ENCODE measurements around the gene EID2B.
A peak's percentile ranks its signal among the peaks of the same experiment; 100 is the strongest.

The EID2B gene, protein sequence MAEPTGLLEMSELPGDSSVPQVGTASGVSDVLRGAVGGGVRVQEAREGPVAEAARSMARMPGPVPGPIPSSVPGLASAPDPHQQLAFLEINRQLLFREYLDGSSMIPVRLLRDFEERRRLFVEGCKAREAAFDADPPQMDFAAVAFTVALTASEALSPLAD

DNA sequence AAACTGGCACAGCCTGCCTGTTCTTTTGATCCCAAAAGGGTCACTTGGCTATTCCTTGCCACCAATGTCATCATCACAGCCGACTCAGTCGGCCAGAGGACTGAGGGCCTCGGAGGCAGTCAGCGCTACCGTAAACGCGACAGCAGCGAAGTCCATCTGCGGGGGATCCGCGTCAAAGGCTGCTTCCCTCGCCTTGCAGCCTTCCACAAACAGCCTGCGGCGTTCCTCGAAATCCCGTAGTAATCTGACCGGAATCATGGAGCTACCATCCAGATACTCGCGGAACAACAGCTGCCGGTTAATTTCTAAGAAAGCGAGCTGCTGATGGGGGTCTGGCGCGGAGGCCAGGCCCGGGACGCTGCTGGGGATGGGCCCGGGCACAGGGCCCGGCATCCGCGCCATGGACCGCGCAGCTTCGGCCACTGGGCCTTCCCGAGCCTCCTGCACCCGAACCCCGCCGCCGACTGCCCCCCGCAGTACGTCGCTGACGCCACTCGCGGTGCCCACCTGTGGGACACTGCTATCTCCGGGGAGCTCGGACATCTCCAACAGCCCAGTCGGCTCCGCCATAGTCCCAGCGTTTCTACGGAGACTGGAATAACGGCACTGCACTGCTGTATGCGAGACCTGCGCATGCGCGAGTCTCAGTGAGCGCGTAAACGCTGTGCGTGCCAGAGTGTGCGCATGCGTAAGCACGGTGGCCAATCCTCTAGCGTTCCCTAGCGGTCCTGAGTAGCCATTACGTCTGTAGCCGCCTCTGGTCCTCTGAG lies at the start of gene EID2B:
Gene EID2B, minus strand, starts transcription at position 620 of the 770 bp plus-strand sequence. Its CDS starts 50 bp downstream, at position 570.
- DNase-seq (ENCODE audit: low read depth, low spot score) = peak; percentile 41
- no peak within 1 kb of the TSS for H3K27ac ChIP-seq

DNA sequence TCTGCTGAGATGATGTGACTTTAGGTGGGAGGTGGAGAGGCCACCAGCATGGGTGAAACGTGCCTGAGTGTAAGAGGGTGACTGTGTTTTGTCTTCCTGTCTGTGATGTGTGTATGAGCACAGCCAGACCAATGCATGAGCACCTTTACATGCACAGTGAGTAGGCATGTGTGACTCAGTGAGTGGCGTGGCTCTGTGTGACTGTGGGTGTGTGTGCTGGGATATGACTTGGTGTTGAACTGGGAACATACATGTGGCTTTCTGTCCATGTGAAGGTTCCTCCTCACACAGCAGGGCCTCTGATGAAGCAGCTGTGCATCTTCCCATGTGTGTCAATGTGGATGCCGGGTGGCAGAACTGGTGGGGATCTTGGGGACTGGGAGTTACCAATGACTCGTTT lies 49.8 kb upstream of the EID2B start:
- no peak for DNase-seq (ENCODE audit: low read depth, low spot score)
- no peak overlapping the region for H3K27ac ChIP-seq

DNA sequence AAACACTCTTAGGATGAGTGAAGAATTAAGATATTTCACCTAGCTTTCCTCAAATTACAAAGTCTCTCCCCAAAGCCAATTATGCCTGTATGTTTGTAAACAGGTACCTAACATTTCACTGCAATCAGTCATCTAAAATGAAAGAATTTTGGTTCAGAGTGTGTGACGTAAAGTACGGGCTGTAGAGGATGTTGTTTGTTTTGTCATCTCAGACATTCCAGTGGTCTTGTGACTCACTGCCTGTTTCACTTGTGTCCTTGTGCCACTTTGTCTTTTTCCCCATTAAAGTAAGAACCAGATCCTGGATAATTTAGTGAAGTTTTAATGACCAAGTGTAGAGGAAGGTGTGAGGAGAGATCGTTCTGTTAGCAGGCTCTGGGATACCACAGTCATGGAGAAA lies 36.0 kb upstream of the EID2B start:
- H3K27ac ChIP-seq = no peak overlapping the region
- DNase-seq (ENCODE audit: low read depth, low spot score) = no peak

DNA sequence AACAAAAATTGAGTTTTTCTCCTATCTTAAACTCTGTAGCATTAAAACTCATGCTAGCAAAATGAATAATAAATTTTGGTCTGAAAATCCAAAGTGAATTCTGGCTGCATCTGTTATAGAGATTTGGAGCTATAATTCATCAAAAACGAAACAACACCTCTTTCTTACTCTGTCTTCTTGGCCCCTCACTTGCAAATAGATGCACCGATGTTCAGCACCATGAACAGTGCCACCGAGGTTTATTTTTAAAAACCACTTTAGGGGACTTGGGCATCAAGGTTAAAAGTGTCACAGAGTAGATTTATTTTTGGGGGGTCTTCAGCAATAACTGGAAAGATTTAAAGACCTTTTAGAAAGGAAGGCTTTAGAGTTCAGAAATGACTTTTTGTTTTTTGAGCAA lies 33.4 kb upstream of the EID2B start:
- no peak overlapping the region for H3K27ac ChIP-seq
- DNase-seq (ENCODE audit: low read depth, low spot score) = no peak

DNA sequence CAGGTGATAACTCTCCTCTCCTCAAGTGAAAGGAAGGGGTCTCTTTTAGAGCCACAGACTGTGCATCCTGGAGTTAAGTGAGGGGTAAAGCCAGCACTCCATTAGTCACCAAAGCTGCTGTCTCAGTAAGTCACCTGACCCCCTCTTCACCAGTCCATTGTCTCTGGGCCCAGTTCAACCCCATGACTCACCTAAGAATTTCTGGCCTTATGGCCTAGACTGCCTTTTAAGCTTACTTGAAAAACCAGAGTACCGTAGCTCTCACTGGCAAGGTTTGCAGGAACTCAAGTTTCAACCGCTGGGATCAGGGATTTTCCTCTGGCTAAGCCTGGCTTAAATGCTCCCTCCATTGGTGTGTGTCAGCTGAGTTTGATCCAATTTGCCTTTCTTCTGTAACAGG lies 30.8 kb upstream of the EID2B start:
- no peak overlapping the region for H3K27ac ChIP-seq
- DNase-seq (ENCODE audit: low read depth, low spot score) = peak; percentile 37

DNA sequence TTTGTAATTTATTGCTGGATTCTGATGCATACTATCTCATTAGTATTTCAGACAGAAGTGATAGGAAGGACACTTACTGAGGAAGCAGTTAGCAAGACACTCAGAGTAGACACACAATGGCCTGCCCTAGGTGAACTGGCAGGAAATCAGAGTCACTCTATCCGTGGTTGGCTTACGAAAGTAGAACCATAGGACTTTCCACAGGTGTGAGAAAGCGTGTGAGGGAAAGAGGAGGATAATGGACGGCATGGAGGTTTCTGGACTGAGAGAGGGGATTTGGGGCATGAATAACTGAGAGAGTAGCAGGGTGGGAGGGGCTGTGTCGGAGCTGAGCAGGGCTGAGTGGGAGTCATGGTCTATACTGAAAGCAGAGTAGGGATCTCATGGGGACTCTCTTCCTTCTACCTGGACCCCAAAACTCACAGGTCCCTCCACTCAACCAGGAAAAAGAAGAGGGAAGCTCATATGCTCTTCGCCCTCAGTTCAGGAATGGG lies 26.0 kb upstream of the EID2B start:
- H3K27ac ChIP-seq = no peak overlapping the region
- no peak for DNase-seq (ENCODE audit: low read depth, low spot score)

DNA sequence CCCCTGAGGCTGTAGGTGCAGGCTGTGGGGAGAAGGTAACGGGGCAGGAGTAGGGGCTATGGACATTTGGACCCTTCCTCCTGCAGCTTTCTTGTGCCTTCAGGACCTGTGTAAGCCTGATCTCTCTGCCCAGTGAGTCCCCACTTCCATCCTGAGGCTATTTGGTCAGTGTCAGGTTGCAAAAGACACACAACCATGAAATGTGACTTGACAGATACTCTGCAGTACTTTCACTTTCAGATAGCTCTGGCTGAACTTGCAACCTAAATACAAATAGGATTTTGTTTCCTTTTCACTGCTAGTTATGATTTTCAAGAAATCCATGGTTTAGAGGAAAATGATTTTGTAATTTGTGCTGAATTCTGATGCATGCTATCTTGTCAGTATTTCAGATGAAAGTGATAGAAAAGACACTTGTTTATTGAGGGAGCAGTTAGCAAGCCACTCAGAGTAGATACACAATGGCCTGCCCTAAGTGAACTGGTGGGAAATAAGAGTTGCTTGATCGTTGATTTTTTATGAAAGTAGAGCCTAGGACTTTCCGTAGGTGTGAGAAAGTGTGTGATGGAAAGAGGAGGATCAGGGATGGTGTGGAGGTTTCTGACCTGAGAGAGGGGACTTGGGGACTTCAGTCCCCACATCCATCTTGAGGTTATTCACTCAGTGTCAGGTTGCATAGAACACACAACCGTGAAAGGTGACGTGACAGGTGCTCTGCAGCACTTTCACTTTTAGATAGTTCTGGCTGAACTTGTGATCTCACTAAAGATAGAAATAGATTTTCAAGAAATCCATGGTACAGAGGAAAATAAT lies 25.4 kb upstream of the EID2B start:
- DNase-seq (ENCODE audit: low read depth, low spot score) = no peak
- H3K27ac ChIP-seq = no peak overlapping the region

DNA sequence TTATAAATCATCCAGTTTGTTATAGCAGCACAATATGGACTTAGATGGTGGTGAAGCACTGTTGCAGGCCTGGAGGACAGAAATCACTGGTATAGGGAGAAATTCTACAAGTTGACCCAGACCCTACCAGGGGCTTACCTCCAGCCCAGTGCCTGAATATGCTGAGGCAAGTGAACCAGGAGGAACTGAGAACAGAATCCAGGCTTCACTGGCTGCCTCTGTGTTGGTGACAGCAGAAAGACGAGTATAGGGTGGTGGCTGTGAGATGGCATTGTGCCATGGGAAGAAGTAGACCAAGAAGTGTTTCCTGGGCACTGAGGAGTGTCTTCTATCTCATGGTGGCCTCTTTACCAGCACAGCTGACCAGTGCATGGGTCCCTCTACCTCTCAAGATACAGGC lies 23.2 kb upstream of the EID2B start:
- no peak for DNase-seq (ENCODE audit: low read depth, low spot score)
- H3K27ac ChIP-seq = no peak overlapping the region

DNA sequence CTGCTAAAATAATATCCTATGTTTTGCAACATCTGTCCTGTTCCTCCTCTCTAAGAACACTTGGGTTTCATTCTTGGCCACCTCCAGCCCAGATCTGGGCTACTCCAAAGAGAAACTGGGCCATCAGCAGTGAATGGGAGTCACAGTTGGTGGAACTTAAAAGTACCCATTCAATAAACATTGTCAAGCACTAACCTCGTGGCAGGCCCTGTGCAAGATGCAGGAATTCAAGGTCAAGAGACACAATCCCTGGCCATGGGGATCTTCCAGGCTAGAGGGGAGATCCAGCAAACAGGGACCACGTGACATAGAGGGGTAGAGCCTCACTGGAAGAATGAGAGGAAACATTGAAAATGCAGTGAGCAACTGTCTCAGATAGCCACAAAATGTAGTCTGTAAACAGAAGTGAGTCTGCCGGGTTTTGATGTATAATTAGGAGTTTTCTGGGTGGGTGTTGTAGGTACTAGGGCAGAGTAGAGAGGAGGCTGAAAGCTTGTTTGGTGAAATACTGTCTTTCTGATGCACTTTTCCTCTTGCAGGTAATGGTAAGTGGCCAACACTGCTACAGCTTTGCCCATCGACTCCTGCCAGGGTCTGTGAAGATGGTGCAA lies 22.2 kb upstream of the EID2B start:
- no peak for DNase-seq (ENCODE audit: low read depth, low spot score)
- no peak overlapping the region for H3K27ac ChIP-seq

DNA sequence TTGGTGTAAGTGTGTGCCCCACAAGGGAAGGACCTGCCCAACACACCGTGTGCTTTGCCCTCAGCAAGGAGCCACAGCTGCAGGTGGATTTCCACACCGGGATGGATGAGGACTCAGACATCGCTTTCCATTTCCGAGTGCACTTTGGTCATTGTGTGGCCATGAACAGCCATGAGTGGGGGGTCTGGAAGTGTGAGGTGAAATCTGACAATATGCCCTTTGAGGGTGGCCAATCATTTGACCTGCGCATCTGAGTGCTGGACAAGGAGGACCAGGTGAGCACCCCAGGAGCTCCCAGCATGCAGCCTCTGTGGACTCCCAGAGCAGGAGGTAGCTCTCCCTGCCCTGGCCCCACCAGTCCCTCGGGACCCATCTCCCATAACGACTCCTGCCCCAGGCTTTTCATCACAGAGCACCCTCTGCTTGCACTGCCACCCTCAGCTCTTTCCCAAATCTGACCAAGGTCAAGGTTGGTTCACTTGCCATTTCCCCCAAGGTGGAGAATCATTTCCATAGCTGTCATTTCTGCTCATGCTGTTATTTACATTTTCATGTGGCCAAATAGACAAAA lies 20.5 kb upstream of the EID2B start:
- no peak overlapping the region for H3K27ac ChIP-seq
- no peak for DNase-seq (ENCODE audit: low read depth, low spot score)

DNA sequence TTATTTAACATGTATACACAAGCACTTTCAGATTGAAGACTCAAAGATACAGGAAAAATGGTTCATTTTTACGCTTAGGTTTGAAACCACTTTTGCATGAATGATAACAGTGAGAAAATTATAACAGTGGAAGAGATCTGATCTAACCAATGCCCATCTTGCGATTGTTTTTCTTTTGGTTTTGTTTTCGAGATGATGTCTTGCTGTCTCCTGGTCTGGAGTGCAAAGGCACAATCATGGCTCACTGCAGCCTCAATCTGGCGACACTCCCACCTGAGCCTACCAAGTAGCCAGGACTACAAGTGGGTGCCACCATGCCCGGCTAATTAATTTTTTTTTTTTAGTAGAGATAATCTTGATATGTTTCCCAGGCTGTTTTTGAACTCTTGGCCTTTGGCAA lies 17.5 kb upstream of the EID2B start:
- no peak overlapping the region for H3K27ac ChIP-seq
- DNase-seq (ENCODE audit: low read depth, low spot score) = no peak

DNA sequence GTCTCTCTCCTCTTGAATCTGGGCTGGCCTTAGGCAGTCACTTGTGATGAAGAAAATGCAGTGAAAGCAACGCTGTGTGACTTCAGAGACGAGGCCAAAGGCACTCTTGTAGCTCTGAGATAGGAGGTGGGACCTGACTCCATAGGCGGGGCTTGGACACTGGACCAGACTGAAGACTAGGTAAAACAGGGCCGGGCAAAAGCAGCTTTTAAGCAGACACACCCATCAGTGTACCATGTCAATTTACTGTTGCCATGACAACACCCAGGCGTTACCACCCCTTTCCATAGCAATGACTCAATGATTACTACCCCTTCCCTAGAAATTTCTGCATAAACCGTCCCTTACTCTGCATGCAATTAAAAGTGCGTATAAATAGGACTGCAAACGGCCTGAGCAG lies 13.9 kb upstream of the EID2B start:
- DNase-seq (ENCODE audit: low read depth, low spot score) = no peak
- no peak overlapping the region for H3K27ac ChIP-seq

DNA sequence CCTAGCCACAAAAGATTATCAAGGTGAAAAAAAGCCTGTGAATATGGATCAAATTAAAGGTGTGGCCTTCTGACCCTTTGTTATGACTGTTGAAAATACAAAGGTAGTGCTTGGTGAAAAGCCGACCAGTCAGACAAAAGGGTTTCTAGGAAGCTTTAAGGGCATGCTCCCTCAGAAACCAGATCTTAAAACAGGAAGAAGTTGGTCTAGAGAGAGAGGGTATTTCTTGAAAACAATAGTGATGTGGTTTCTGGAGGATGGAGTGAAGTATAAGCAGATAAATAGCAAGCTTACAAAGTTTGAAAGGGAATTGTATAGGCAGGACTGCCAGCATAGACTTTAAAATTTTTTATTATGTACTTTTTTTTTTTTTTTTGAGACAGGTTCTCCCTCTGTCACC lies 12.3 kb upstream of the EID2B start:
- no peak for DNase-seq (ENCODE audit: low read depth, low spot score)
- no peak overlapping the region for H3K27ac ChIP-seq

DNA sequence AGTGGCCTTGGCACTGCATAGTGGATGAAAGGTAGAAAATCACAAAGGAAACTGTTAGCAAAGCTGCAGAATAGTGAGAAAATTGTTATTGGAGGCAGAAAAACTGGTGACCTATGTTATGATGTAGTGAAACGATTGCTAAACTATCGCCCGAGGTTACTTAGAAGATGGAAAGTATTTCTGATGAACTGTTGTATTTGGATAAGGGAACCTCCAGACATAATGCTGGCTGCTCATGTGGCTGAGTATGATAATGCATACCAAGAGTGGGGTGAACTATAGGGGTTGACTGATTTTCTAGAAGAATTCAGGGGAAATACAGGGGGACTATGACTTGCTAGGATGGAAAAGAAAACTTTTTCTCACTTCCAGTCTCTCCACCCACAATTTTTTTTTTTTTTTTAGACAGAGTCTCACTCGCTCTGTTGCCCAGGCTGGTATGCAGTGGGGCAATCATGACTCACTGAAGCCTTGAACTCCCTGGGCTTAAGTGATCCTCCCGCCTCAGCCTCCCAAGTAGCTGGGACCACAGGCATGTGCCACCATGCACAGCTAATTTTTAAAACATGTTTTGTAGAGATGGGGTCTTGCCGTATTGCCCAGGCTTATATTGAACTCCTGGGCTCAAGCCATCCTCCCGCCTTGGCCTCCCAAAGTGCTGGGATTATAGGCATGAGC lies 11.7 kb upstream of the EID2B start:
- no peak for DNase-seq (ENCODE audit: low read depth, low spot score)
- peak overlapping the region; percentile 87 for H3K27ac ChIP-seq

DNA sequence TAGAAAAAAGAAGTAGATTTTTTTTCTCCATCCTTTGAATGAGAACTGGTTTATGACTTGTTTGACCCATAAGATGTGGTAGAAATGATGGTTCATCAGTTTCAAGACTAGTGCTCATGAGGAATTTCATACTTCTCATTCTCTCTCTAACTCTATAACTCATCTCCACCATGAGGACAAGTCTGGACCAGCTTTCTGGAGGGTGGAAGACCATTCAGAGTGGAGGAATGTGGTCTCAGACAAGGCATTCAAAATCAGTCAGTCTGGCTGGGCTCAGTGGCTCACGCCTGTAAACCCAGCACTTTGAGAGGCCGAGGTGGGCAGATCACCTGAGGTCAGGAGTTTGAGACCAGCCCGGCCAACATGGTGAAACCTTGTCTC lies 10.8 kb upstream of the EID2B start:
- DNase-seq (ENCODE audit: low read depth, low spot score) = peak; percentile 87
- peak overlapping the region; percentile 87 for H3K27ac ChIP-seq

DNA sequence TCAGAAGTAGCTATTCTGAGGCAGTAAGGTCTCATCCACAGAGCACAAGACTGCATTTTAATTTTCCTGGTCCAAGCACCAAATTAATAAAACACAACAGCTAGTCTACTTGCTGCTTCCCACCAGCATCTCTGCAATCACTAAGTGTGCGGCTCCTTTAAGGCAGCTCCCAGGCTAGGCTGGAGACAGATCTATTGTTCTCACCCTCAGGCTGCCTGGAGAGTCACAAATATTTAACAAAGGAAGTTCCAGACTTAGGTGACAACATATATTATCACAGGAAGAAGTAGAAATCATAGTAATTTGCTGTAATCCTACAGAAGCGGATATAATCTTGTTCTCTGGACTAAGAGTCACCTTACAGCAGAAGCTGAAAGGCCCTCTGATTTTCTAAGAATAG lies 9.6 kb upstream of the EID2B start:
- DNase-seq (ENCODE audit: low read depth, low spot score) = no peak
- H3K27ac ChIP-seq = peak overlapping the region; percentile 87

DNA sequence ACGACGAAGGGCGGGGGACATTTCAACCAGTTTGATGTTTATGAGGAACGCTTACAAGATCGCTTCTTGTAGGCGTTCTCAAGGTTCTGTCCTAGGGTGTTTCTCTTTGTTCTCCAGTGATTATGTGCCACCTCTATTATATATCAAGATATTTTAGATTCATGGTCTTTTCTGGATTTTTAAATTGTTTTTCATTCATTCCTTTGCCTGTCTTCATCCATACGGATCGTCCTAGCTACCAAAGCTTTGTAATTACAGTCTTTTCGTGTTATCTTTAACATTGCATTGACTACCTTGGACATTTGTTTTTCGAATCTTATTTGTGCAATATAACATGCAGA lies 7.7 kb upstream of the EID2B start:
- no peak for DNase-seq (ENCODE audit: low read depth, low spot score)
- peak overlapping the region; percentile 63 for H3K27ac ChIP-seq

DNA sequence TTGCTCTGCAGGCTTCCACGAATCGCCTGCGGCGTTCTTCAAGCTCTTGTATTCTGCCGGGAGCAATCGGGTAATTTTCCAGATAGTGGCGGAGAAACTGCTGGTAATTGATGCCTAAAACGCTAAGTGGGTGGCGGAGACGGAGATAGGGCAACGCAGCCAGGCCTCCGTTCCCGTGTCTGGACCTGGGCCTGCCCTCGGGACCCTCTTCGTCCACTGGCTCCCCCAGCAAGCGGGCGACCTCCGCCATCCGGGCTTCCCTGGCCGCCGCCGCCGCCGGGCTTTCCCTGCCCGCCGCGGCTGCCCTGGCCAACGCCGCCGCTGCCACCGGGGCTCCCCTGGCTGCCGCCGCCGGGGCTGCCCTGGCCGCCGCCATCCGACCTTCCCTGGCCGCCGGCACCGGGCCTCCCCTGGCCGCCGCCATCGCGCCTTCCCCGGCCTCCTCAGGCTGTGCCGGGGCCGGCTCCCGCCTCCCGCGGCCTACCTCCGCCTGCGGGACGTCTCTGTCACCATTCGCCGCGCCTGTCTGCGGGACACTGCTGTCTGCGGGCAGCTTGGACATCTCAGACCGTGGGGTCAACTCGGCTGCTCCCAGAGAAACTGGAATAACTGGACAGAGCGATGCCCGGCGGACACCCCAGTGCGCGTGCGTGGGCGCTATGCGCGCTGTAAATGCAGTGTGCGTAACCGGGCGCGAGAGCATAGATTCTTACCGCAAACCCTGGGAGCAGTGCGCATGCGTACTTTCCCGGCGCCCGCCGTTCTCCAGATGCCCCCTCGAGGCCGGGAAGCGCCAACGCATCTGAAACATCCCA lies 7.1 kb upstream of the EID2B start, which contains the start of gene EID2:
Gene EID2, minus strand, starts transcription at position 644 of the 815 bp plus-strand sequence. Its CDS starts 82 bp downstream, at position 562.
- peak within 1 kb of the TSS; percentile 63 for H3K27ac ChIP-seq
- peak; percentile 68 for DNase-seq (ENCODE audit: low read depth, low spot score)

DNA sequence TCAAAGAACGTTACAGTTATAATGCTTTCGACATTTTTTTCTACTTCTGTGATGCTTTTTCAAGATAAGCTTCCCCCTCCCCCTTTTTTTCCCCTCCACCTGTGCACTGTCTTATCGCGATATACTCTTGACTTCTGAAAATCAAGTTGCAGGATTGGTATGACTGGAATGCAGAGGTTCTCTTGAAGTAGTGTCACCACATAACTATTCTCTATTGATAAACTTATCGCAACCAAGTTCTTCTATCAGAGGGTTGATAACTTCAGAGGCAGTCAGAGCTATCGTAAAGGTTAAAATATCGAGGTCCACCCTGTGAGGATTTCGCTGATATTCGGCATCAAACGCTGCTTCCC lies 6.5 kb upstream of the EID2B start:
- no peak for DNase-seq (ENCODE audit: low read depth, low spot score)
- H3K27ac ChIP-seq = peak overlapping the region; percentile 63
